Activated naive CD8-positive, alpha-beta T cell (primary cell): ENCODE measurements around the gene FES.
"Not testable (repeated sequence)": the region's sequence is repeated elsewhere in the genome, so short reads cannot be mapped to it uniquely, and the experiment has no call there.

Source experiments
- H3K27ac Mint-ChIP-seq: one replicate; pipeline ENCODE4 v1.8.0; 2021; ENCODE audit warnings: mixed read lengths
- H3K27me3 Mint-ChIP-seq: one replicate; pipeline ENCODE4 v1.8.0; 2021; ENCODE audit warnings: mixed read lengths
- H3K36me3 Mint-ChIP-seq: one replicate; pipeline ENCODE4 v1.8.0; 2021; ENCODE audit warnings: mixed read lengths
- H3K4me1 Mint-ChIP-seq: one replicate; pipeline ENCODE4 v1.8.0; 2021; ENCODE audit warnings: low read depth, mixed read lengths
- H3K4me3 Mint-ChIP-seq: one replicate; pipeline ENCODE4 v1.8.0; 2021; ENCODE audit warnings: mild to moderate bottlenecking, mixed read lengths
- H3K9me3 Mint-ChIP-seq: one replicate; pipeline ENCODE4 v1.8.0; 2021; ENCODE audit warnings: low read depth, mixed read lengths

The FES gene

GRCh38 chr15:90869140-90869541 is 15.2 kb upstream of the FES start:
- no peaks in the 10 kb centered on the region for H3K27me3 Mint-ChIP-seq
- H3K4me1 Mint-ChIP-seq = peaks cover 48% of the 10 kb centered on the region
- peak overlapping the region; percentile 91 for H3K27ac Mint-ChIP-seq
- H3K4me3 Mint-ChIP-seq = peak overlapping the region; percentile 91
- no peaks in the 10 kb centered on the region for H3K36me3 Mint-ChIP-seq
- H3K9me3 Mint-ChIP-seq = no peaks in the 10 kb centered on the region

GRCh38 chr15:90869601-90870353 is 14.5 kb upstream of the FES start:
- Mint-ChIP-seq H3K27me3 (no peaks in the 10 kb centered on the region), H3K4me1 (peaks cover 50% of the 10 kb centered on the region), H3K36me3 (no peaks in the 10 kb centered on the region)

GRCh38 chr15:90870354-90871138 is 13.8 kb upstream of the FES start:
- Mint-ChIP-seq H3K27me3 (no peaks in the 10 kb centered on the region), H3K27ac (peak overlapping the region; percentile 91), H3K36me3 (no peaks in the 10 kb centered on the region), H3K9me3 (no peaks in the 10 kb centered on the region), H3K4me3 (peak overlapping the region; percentile 91), H3K4me1 (peaks cover 51% of the 10 kb centered on the region)

More at GRCh38 chr15:90869601-90870353, 14.5 kb upstream of the FES start:
- H3K9me3 Mint-ChIP-seq = no peaks in the 10 kb centered on the region
- peak overlapping the region; percentile 91 for H3K27ac Mint-ChIP-seq
- peak overlapping the region; percentile 91 for H3K4me3 Mint-ChIP-seq

GRCh38 chr15:90871139-90871715 is 13.1 kb upstream of the FES start:
- Mint-ChIP-seq H3K36me3 (no peaks in the 10 kb centered on the region), H3K4me3 (peak overlapping the region; percentile 91), H3K27me3 (no peaks in the 10 kb centered on the region), H3K27ac (peak overlapping the region; percentile 91), H3K4me1 (peaks cover 51% of the 10 kb centered on the region), H3K9me3 (no peaks in the 10 kb centered on the region)

GRCh38 chr15:90871716-90872485 is 12.4 kb upstream of the FES start:
- Mint-ChIP-seq H3K36me3 (no peaks in the 10 kb centered on the region), H3K9me3 (no peaks in the 10 kb centered on the region), H3K27me3 (no peaks in the 10 kb centered on the region), H3K4me3 (peak overlapping the region; percentile 88), H3K27ac (peak overlapping the region; percentile 90), H3K4me1 (peaks cover 49% of the 10 kb centered on the region)

GRCh38 chr15:90872486-90873184 is 11.7 kb upstream of the FES start:
- Mint-ChIP-seq H3K4me3 (peak overlapping the region; percentile 88), H3K27me3 (no peaks in the 10 kb centered on the region), H3K9me3 (no peaks in the 10 kb centered on the region), H3K27ac (peak overlapping the region; percentile 90), H3K36me3 (no peaks in the 10 kb centered on the region), H3K4me1 (peaks cover 49% of the 10 kb centered on the region)

- Mint-ChIP-seq H3K27me3 (no peaks in the 10 kb centered on the region), H3K9me3 (no peaks in the 10 kb centered on the region), H3K4me3 (peak overlapping the region; percentile 88), H3K27ac (peak overlapping the region; percentile 90), H3K36me3 (no peaks in the 10 kb centered on the region), H3K4me1 (peaks cover 44% of the 10 kb centered on the region)
Measured at GRCh38 chr15:90873488-90873997, 10.8 kb upstream of the FES start.

- peak overlapping the region; percentile 88 for H3K4me3 Mint-ChIP-seq
- peak overlapping the region; percentile 61 for H3K27ac Mint-ChIP-seq
- H3K27me3 Mint-ChIP-seq = no peaks in the 10 kb centered on the region
- no peaks in the 10 kb centered on the region for H3K36me3 Mint-ChIP-seq
- no peaks in the 10 kb centered on the region for H3K9me3 Mint-ChIP-seq
- peaks cover 40% of the 10 kb centered on the region for H3K4me1 Mint-ChIP-seq
Measured at GRCh38 chr15:90873998-90874605, 10.2 kb upstream of the FES start.

GRCh38 chr15:90874986-90875385 is 9.3 kb upstream of the FES start:
- peaks cover 31% of the 10 kb centered on the region for H3K4me1 Mint-ChIP-seq
- not testable (repeated sequence) for H3K27ac Mint-ChIP-seq, H3K27me3 Mint-ChIP-seq, H3K9me3 Mint-ChIP-seq, H3K4me3 Mint-ChIP-seq, H3K36me3 Mint-ChIP-seq

- Mint-ChIP-seq H3K4me1 (peaks cover 25% of the 10 kb centered on the region), H3K27me3 (no peaks in the 10 kb centered on the region), H3K36me3 (peaks cover 2% of the 10 kb centered on the region), H3K4me3 (no peak overlapping the region), H3K9me3 (no peaks in the 10 kb centered on the region), H3K27ac (no peak overlapping the region)
Measured at GRCh38 chr15:90875549-90875981, 8.7 kb upstream of the FES start.

- Mint-ChIP-seq H3K36me3 (peaks cover 2% of the 10 kb centered on the region), H3K9me3 (no peaks in the 10 kb centered on the region), H3K4me1 (peaks cover 21% of the 10 kb centered on the region), H3K27me3 (no peaks in the 10 kb centered on the region), H3K4me3 (no peak overlapping the region), H3K27ac (no peak overlapping the region)
Measured at GRCh38 chr15:90876046-90876445, 8.3 kb upstream of the FES start.

- Mint-ChIP-seq H3K27me3 (no peaks in the 10 kb centered on the region), H3K4me1 (peaks cover 21% of the 10 kb centered on the region), H3K9me3 (no peaks in the 10 kb centered on the region), H3K36me3 (peaks cover 2% of the 10 kb centered on the region), H3K4me3 (no peak overlapping the region), H3K27ac (peak overlapping the region; percentile 16)
Measured at GRCh38 chr15:90876512-90877170, 7.7 kb upstream of the FES start.

- Mint-ChIP-seq H3K36me3 (peaks cover 2% of the 10 kb centered on the region), H3K27me3 (no peaks in the 10 kb centered on the region), H3K4me3 (no peak overlapping the region), H3K27ac (no peak overlapping the region), H3K4me1 (peaks cover 21% of the 10 kb centered on the region), H3K9me3 (no peaks in the 10 kb centered on the region)
Measured at GRCh38 chr15:90877315-90877714, 7.0 kb upstream of the FES start.
